A673 (cell line): ENCODE measurements around the gene STH. TPM values are rescaled to one million over a fixed set of nuclear protein-coding genes. Genes with fewer than 3 reads are reported as not detected.

Source experiments
- BruUV-seq: library from RNA; stranded (reverse); fragments of 400-500 nt; replicated peaks from 2 replicates; lab custom pipeline; 2021; lab: Mats Ljungman, UMichigan
- CTCF ChIA-PET: fragments of 300-600 bp; sonication (Branson Sonifier 250); formaldehyde crosslinking; loops from one replicate; lab custom pipeline; 2022; ENCODE audit warnings: antibody characterized with exemption; lab: Charles Lee
- POLR2A ChIA-PET: fragments of 300-600 bp; sonication (Branson Sonifier 250); formaldehyde crosslinking; loops from one replicate; lab custom pipeline; 2022; ENCODE audit warnings: antibody characterized with exemption; ENCODE audit not compliant: low non-redundant PET; lab: Charles Lee
- DNase-seq: peaks from one replicate; pipeline ENCODE4 v3.0.0-alpha.2; 2015; ENCODE audit warnings: low spot score
- H3K27ac ChIP-seq: fragments of 200-600 bp; sonication (generic); 2 replicates; pipeline ENCODE4 v1.5.1; 2016; ENCODE audit warnings: mixed run types, low read depth, mild to moderate bottlenecking, mixed read lengths, antibody characterized with exemption, low read length; ENCODE audit not compliant: poor library complexity, severe bottlenecking
- H3K27me3 ChIP-seq: fragments of 200-600 bp; sonication (generic); replicated peaks from 2 replicates; pipeline ENCODE4 v1.6.1; 2017; ENCODE audit warnings: mixed run types, low read depth, mild to moderate bottlenecking, mixed read lengths, antibody characterized with exemption, low read length; ENCODE audit not compliant: insufficient read depth, poor library complexity
- H3K36me3 ChIP-seq: fragments of 200-600 bp; sonication (generic); 2 replicates; pipeline ENCODE4 v1.6.1; 2016; ENCODE audit warnings: mixed run types, mild to moderate bottlenecking, mixed read lengths, antibody characterized with exemption, low read length; ENCODE audit not compliant: insufficient read depth, poor library complexity, severe bottlenecking
- H3K4me1 ChIP-seq: fragments of 200-600 bp; sonication (generic); 2 replicates; pipeline ENCODE4 v1.6.1; 2017; ENCODE audit warnings: mixed run types, mild to moderate bottlenecking, mixed read lengths, antibody characterized with exemption, low read length; ENCODE audit not compliant: insufficient read depth, poor library complexity, severe bottlenecking
- H3K4me3 ChIP-seq: fragments of 200-600 bp; sonication (generic); 2 replicates; pipeline ENCODE4 v1.5.1; 2016; ENCODE audit warnings: low read depth, mixed run types, mild to moderate bottlenecking, mixed read lengths, low read length; ENCODE audit not compliant: poor library complexity, severe bottlenecking
- H3K9me3 ChIP-seq: fragments of 200-600 bp; sonication (generic); 2 replicates; pipeline ENCODE4 v1.6.1; 2016; ENCODE audit warnings: mixed run types, low read depth, mild to moderate bottlenecking, mixed read lengths, antibody characterized with exemption, low read length; ENCODE audit not compliant: poor library complexity, severe bottlenecking
- CTCF ChIP-seq: fragments of 300-800, 200-600 bp; sonication (generic); conservative IDR thresholded peaks from 2 replicates; pipeline ENCODE4 v1.5.1; 2017; ENCODE audit warnings: low read depth, mild to moderate bottlenecking, antibody characterized with exemption, low read length, moderate library complexity, mixed read lengths
- EZH2 ChIP-seq: fragments of 200-600 bp; sonication (generic); IDR thresholded peaks from 2 replicates; pipeline ENCODE4 v1.6.1; 2017; ENCODE audit warnings: borderline replicate concordance, low read depth, mild to moderate bottlenecking, mixed read lengths, antibody characterized with exemption, low read length; ENCODE audit not compliant: poor library complexity, severe bottlenecking
- intact Hi-C: fragments of 100-400 bp; cut with micrococcal nuclease; formaldehyde crosslinking; loops from one replicate; pipeline ENCODE4 v1.10.0; 2022; ENCODE audit not compliant: unreplicated experiment
- total RNA-seq: library from RNA; stranded (reverse); gene quantifications from 2 replicates; pipeline ENCODE4 v1.2.3, GENCODE V29; 2021

STH gene
- total RNA-seq, 1 experiment from 2014 or later: not detected

- Histone ChIP-seq H3K9me3 (no peaks in the 10 kb centered on the region), H3K27me3 (no peaks in the 10 kb centered on the region), H3K4me3 (no peak overlapping the region), H3K4me1 (no peaks in the 10 kb centered on the region), H3K27ac (no peak overlapping the region), H3K36me3 (no peaks in the 10 kb centered on the region)
- ChIA-PET POLR2A (no interaction called here), CTCF (interaction anchor here (0.6 kb wide), 1 partner anchor 215 kb away, joined by 5 read pairs; no protein-coding TSS in a partner anchor)
- intact Hi-C loops: loop anchor here (5.0 kb wide), 1 partner anchor 211 kb away; no protein-coding TSS in a partner anchor
- no peak for DNase-seq
- no TSS peak for BruUV-seq
- no peak for TF ChIP-seq CTCF
- no peak for TF ChIP-seq EZH2
Measured at GRCh38 chr17:46001390-46002310, 2.6 kb downstream of the STH start.

- Histone ChIP-seq H3K27me3 (no peaks in the 10 kb centered on the region), H3K36me3 (no peaks in the 10 kb centered on the region), H3K27ac (no peak overlapping the region), H3K9me3 (no peaks in the 10 kb centered on the region), H3K4me1 (no peaks in the 10 kb centered on the region), H3K4me3 (no peak overlapping the region)
- intact Hi-C loops: loop anchor here (5.0 kb wide), 1 partner anchor 210 kb away; no protein-coding TSS in a partner anchor
- ChIA-PET POLR2A (no interaction called here), CTCF (interaction anchor here (0.7 kb wide), 1 partner anchor 992 kb away, joined by 6 read pairs; no protein-coding TSS in a partner anchor)
- TF ChIP-seq EZH2 (no peak), CTCF (peak; percentile 64)
- BruUV-seq: no TSS peak
- DNase-seq: peak; percentile 50
Measured at GRCh38 chr17:46002311-46002972, 3.4 kb downstream of the STH start.

- ChIA-PET POLR2A (no interaction called here), CTCF (interaction anchor here (0.7 kb wide), 1 partner anchor 992 kb away, joined by 6 read pairs; no protein-coding TSS in a partner anchor)
- H3K9me3 ChIP-seq: no peaks in the 10 kb centered on the region
- TF ChIP-seq EZH2 (no peak), CTCF (no peak)
- DNase-seq: no peak
- H3K27me3 ChIP-seq: no peaks in the 10 kb centered on the region
- H3K4me3 ChIP-seq: no peak overlapping the region
- no TSS peak for BruUV-seq
- intact Hi-C loops: loop anchor here (5.0 kb wide), 1 partner anchor 209 kb away; no protein-coding TSS in a partner anchor
- H3K4me1 ChIP-seq: no peaks in the 10 kb centered on the region
- no peak overlapping the region for H3K27ac ChIP-seq
- no peaks in the 10 kb centered on the region for H3K36me3 ChIP-seq
Measured at GRCh38 chr17:46002973-46003316, 3.9 kb downstream of the STH start.
